ENCODE data around the gene PLXNC1.

The PLXNC1 gene

GRCh38 chr12:94147991-94148738 lies at the start of gene PLXNC1:
Gene PLXNC1 (plus strand): TSS chr12:94148577. CDS start chr12:94148972, 395 bp downstream.
- no peak for DNase-seq (ENCODE audit: low read depth in 2 of 2)

- no peak for DNase-seq (ENCODE audit: low read depth in 2 of 2)
Measured at GRCh38 chr12:94099191-94099590, 49.2 kb upstream of the PLXNC1 start.

- DNase-seq (ENCODE audit: low read depth in 2 of 2) = peak; percentile 73 to 76
Measured at GRCh38 chr12:94099632-94100031, 48.7 kb upstream of the PLXNC1 start.

- peak; percentile 49 to 53 for DNase-seq (ENCODE audit: low read depth in 2 of 2)
Measured at GRCh38 chr12:94100211-94100627, 48.2 kb upstream of the PLXNC1 start.

GRCh38 chr12:94100990-94101737 lies 47.2 kb upstream of the PLXNC1 start:
- DNase-seq (ENCODE audit: low read depth in 2 of 2) = peak in 1 of 2 experiments; percentile 41

GRCh38 chr12:94101738-94102660 lies 46.4 kb upstream of the PLXNC1 start:
- DNase-seq (ENCODE audit: low read depth in 2 of 2) = peak; percentile 69 to 74

- no peak for DNase-seq (ENCODE audit: low read depth in 2 of 2)
Measured at GRCh38 chr12:94103986-94104385, 44.4 kb upstream of the PLXNC1 start.

GRCh38 chr12:94107910-94108309 lies 40.5 kb upstream of the PLXNC1 start:
- DNase-seq (ENCODE audit: low read depth in 2 of 2) = no peak

- no peak for DNase-seq (ENCODE audit: low read depth in 2 of 2)
Measured at GRCh38 chr12:94109160-94109559, 39.2 kb upstream of the PLXNC1 start.

- no peak for DNase-seq (ENCODE audit: low read depth in 2 of 2)
Measured at GRCh38 chr12:94110258-94110657, 38.1 kb upstream of the PLXNC1 start.

GRCh38 chr12:94111302-94111701 lies 37.1 kb upstream of the PLXNC1 start:
- no peak for DNase-seq (ENCODE audit: low read depth in 2 of 2)

- no peak for DNase-seq (ENCODE audit: low read depth in 2 of 2)
Measured at GRCh38 chr12:94112121-94112520, 36.3 kb upstream of the PLXNC1 start.

GRCh38 chr12:94114166-94114565 lies 34.2 kb upstream of the PLXNC1 start:
- no peak for DNase-seq (ENCODE audit: low read depth in 2 of 2)

- DNase-seq (ENCODE audit: low read depth in 2 of 2) = no peak
Measured at GRCh38 chr12:94116191-94116590, 32.2 kb upstream of the PLXNC1 start.

- no peak for DNase-seq (ENCODE audit: low read depth in 2 of 2)
Measured at GRCh38 chr12:94121886-94122285, 26.5 kb upstream of the PLXNC1 start.

GRCh38 chr12:94122591-94122990 lies 25.8 kb upstream of the PLXNC1 start:
- no peak for DNase-seq (ENCODE audit: low read depth in 2 of 2)

- no peak for DNase-seq (ENCODE audit: low read depth in 2 of 2)
Measured at GRCh38 chr12:94123127-94123526, 25.2 kb upstream of the PLXNC1 start.

GRCh38 chr12:94126067-94126466 lies 22.3 kb upstream of the PLXNC1 start:
- no peak for DNase-seq (ENCODE audit: low read depth in 2 of 2)

- DNase-seq (ENCODE audit: low read depth in 2 of 2) = no peak
Measured at GRCh38 chr12:94127239-94128131, 20.9 kb upstream of the PLXNC1 start.

GRCh38 chr12:94128280-94128679 lies 20.1 kb upstream of the PLXNC1 start:
- DNase-seq (ENCODE audit: low read depth in 2 of 2) = no peak

Measured in fibroblast of skin of left quadriceps (primary cell).